Measurements from ENCODE around the gene SPEG.

Gene SPEG

GRCh38 chr2:219399716-219400478 is 34.7 kb upstream of the SPEG start:
- TF ChIP-seq CTCF (IDR thresholded peaks at IDR 0.05; ENCODE audit: control insufficient read depth, insufficient read depth, low read depth, low read length, missing control alignments) = no peak
- no peak for DNase-seq (ENCODE audit: low read depth)
- H3K4me3 ChIP-seq (ENCODE audit: control insufficient read depth, low read depth, low read length) = no peak overlapping the region

- H3K4me3 ChIP-seq (ENCODE audit: control insufficient read depth, low read depth, low read length) = no peak overlapping the region
- TF ChIP-seq CTCF (IDR thresholded peaks at IDR 0.05; ENCODE audit: control insufficient read depth, insufficient read depth, low read depth, low read length, missing control alignments) = no peak
- DNase-seq (ENCODE audit: low read depth) = no peak
These were observed 34.1 kb upstream of the SPEG start for GRCh38 chr2:219400562-219400961.

- no peak for TF ChIP-seq CTCF (IDR thresholded peaks at IDR 0.05; ENCODE audit: control insufficient read depth, insufficient read depth, low read depth, low read length, missing control alignments)
- no peak for DNase-seq (ENCODE audit: low read depth)
- no peak overlapping the region for H3K4me3 ChIP-seq (ENCODE audit: control insufficient read depth, low read depth, low read length)
These were observed 33.0 kb upstream of the SPEG start for GRCh38 chr2:219401606-219402005.

GRCh38 chr2:219402665-219403515 is 31.8 kb upstream of the SPEG start:
- TF ChIP-seq CTCF (IDR thresholded peaks at IDR 0.05; ENCODE audit: control insufficient read depth, insufficient read depth, low read depth, low read length, missing control alignments) = peak; percentile 89
- no peak overlapping the region for H3K4me3 ChIP-seq (ENCODE audit: control insufficient read depth, low read depth, low read length)
- DNase-seq (ENCODE audit: low read depth) = peak; percentile 50

- no peak for DNase-seq (ENCODE audit: low read depth)
- H3K4me3 ChIP-seq (ENCODE audit: control insufficient read depth, low read depth, low read length) = no peak overlapping the region
- TF ChIP-seq CTCF (IDR thresholded peaks at IDR 0.05; ENCODE audit: control insufficient read depth, insufficient read depth, low read depth, low read length, missing control alignments) = no peak
These were observed 30.8 kb upstream of the SPEG start for GRCh38 chr2:219403861-219404260.

GRCh38 chr2:219404291-219404910 is 30.2 kb upstream of the SPEG start:
- H3K4me3 ChIP-seq (ENCODE audit: control insufficient read depth, low read depth, low read length) = no peak overlapping the region
- no peak for DNase-seq (ENCODE audit: low read depth)
- no peak for TF ChIP-seq CTCF (IDR thresholded peaks at IDR 0.05; ENCODE audit: control insufficient read depth, insufficient read depth, low read depth, low read length, missing control alignments)

Measured in AG09309 (cell line).